GM18520 (cell line): ENCODE results near the gene HSD17B1.

Source experiments
- ATAC-seq: cut with Tn5 transposase; IDR thresholded peaks from one replicate; pipeline ENCODE4 v1.9.1; 2021; ENCODE audit not compliant: unreplicated experiment

HSD17B1 gene

GRCh38 chr17:42598905-42599304, 46.2 kb downstream of the HSD17B1 start:
- ATAC-seq = no peak

DNA sequence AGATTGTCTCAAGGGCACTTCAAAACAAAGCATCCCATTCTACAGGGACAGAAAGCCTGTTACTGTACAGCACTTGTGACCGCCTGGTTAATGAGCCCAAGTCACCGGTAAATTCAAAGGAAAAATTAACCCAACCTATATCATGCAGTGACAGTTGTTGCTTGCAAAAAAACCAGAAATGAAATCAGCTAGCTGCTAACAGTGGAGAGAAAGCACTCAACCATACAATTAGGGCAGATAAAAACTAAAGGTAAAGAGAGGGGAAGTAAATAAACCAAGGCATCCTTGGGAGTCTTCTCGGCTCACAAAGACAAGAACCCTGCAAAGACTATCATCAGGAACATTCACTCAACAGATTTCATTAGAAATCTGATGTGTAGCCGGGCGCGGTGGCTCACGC, 50.6 kb downstream of the HSD17B1 start:
- ATAC-seq = no peak
